ENCODE measurements around the gene ZSWIM7.

DNA sequence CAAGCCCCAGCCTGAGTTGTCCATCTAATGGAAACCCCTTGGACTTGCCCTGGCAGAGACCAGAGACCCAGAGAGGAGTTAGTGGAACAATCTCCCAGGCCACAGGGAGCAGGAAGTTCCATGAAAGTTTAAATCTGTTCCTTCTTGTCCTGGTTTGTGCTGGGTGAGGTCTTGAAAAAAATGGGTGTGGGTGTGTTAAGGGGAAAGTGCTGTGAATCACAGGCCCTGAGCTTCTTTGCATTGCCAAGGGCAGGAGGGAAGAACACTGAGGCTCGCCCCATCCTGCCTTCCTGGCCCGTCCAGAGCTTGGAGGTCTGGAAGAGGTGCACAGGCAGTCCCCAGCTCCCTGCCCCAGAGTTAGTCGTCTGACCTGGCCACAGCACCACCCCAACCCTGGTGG lies 52.2 kb downstream of the ZSWIM7 start:
- no peak for TF ChIP-seq POLR2AphosphoS5 (IDR thresholded peaks at IDR 0.05; ENCODE audit: borderline replicate concordance, low read depth, low read length)
- no peak for TF ChIP-seq EZH2 (IDR thresholded peaks at IDR 0.05)
